Vagina (tissue), 2 donors: ENCODE results near the gene CD6. TPM values are rescaled to one million over a fixed set of nuclear protein-coding genes. Genes with fewer than 3 reads are reported as not detected.
A peak's percentile ranks its signal among the peaks of the same experiment; 100 is the strongest.

ENCODE experiments used
- DNase-seq, 2 donors: peaks; one replicate each; pipeline ENCODE4 v3.0.0-alpha.2; 2017; ENCODE audit errors: extremely low spot score in 2 of 2
- H3K27ac ChIP-seq: fragments of 200-600 bp; sonication (generic); one replicate; pipeline ENCODE4 v1.5.1; 2019
- H3K27me3 ChIP-seq: fragments of 200-600 bp; sonication (generic); one replicate; pipeline ENCODE4 v1.5.1; 2019
- H3K36me3 ChIP-seq, 2 donors: fragments of 200-600 bp; sonication (generic); one replicate each; pipeline ENCODE4 v1.5.1; 2017 to 2019
- H3K4me1 ChIP-seq: fragments of 200-600 bp; sonication (generic); one replicate; pipeline ENCODE4 v1.5.1; 2019
- H3K4me3 ChIP-seq, 2 donors: fragments of 200-600 bp; sonication (generic); 1 replicate in 1 of 2; 2 replicates in 1 of 2; pipeline ENCODE4 v1.5.1; 2016 to 2019
- H3K9me3 ChIP-seq: fragments of 200-600 bp; sonication (generic); one replicate; pipeline ENCODE4 v1.5.1; 2019
- POLR2A ChIP-seq, 2 donors: fragments of 450-650 bp; IDR thresholded peaks; one replicate each; pipeline ENCODE4 v1.6.1; 2017; ENCODE audit warnings: antibody characterized with exemption in 2 of 2, mild to moderate bottlenecking in 2 of 2, moderate library complexity in 2 of 2
- POLR2AphosphoS5 ChIP-seq, 2 donors: sonication (generic); formaldehyde crosslinking; IDR thresholded peaks; one replicate each; pipeline ENCODE4 v1.9.0; 2017; ENCODE audit warnings: antibody characterized with exemption in 2 of 2, mild to moderate bottlenecking in 2 of 2, low read depth in 1 of 2; ENCODE audit not compliant: insufficient read depth in 1 of 2
- intact Hi-C: fragments of 100-400 bp; cut with DNase I; formaldehyde crosslinking; loops from one replicate; pipeline ENCODE4 v1.15.1; 2023
- total RNA-seq: library from RNA; depleted of rRNA; stranded (reverse); fragments of >200 nt; gene quantifications from one replicate; pipeline ENCODE4 v1.2.3, GENCODE V29; 2016
- TF ChIP-seq, protein P1 (sequence below), 3 experiments: fragments of 450-650 bp in 2 of 3; fragments of 200-600 bp in 1 of 3; sonication (generic) in 1 of 3; IDR thresholded peaks; one replicate each; pipeline ENCODE4 v1.5.1; 2017 to 2019; ENCODE audit warnings: antibody characterized with exemption in 3 of 3, mild to moderate bottlenecking in 2 of 3, moderate library complexity in 2 of 3

Gene CD6
- total RNA-seq, 1 donor from 2014 or later, result 3.9 TPM

DNA sequence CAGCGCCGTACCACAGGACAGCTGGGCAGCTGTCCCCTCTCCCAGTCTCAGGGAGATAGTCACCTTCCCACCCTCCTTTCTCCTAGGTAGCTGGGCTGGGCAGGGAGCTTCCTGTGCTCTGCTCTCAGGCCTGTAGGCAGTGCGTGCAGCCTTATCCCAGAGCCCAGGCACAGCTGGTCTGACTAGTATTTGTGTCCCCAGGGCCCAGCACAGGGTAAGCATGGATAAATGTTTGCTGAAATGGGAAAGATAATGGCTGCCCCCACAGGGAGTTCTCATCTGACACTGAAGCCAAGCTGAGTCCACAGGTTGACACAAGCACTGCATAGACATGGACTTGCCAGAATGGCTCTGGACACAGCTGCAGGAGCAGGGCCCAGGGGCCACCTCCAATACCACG lies 29.3 kb upstream of the CD6 start:
- Histone ChIP-seq H3K27me3 (no peaks in the 10 kb centered on the region), H3K27ac (no peak overlapping the region), H3K4me3 (no peak overlapping the region), H3K36me3 (peaks cover 0 to 25% of the 10 kb centered on the region in 2 donors), H3K4me1 (peaks cover 18% of the 10 kb centered on the region), H3K9me3 (no peaks in the 10 kb centered on the region)
- DNase-seq, result no peak
- intact Hi-C loops, result no loop called here
- TF ChIP-seq, protein P1, sequence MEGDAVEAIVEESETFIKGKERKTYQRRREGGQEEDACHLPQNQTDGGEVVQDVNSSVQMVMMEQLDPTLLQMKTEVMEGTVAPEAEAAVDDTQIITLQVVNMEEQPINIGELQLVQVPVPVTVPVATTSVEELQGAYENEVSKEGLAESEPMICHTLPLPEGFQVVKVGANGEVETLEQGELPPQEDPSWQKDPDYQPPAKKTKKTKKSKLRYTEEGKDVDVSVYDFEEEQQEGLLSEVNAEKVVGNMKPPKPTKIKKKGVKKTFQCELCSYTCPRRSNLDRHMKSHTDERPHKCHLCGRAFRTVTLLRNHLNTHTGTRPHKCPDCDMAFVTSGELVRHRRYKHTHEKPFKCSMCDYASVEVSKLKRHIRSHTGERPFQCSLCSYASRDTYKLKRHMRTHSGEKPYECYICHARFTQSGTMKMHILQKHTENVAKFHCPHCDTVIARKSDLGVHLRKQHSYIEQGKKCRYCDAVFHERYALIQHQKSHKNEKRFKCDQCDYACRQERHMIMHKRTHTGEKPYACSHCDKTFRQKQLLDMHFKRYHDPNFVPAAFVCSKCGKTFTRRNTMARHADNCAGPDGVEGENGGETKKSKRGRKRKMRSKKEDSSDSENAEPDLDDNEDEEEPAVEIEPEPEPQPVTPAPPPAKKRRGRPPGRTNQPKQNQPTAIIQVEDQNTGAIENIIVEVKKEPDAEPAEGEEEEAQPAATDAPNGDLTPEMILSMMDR (IDR thresholded peaks at IDR 0.05), result no peak
- no peak for TF ChIP-seq POLR2A (IDR thresholded peaks at IDR 0.05)
- no peak for TF ChIP-seq POLR2AphosphoS5 (IDR thresholded peaks at IDR 0.05; ENCODE audit: insufficient read depth in 1 of 2, low read depth in 1 of 2)

DNA sequence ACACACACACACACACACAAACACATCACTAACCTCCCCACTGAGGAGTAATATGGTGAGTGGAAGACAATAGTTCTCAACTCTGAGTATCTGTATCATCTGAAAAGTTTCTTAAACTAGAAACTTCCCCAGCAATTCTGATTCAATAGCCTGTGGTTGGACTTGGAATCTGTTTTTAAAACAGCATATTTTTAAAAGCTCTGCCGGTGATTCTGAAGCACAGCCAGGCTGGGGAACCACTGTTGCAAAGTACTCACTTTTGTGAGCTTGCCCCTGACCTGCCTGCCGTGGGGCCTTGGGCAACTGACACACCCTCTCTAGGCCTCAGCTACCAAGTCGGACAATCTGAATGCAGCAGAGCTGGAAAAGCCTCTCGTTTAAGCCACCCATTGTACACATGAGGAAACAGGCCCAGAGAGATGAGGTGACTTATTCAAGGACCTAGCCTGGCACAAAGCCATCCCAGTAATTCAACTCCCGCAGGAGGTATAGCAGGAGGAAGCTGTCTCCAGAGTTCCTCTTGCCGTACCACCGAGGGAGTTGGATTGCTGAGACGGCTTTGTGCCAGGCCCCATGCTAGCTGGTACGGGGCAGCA lies 28.4 kb upstream of the CD6 start:
- H3K9me3 ChIP-seq, result no peaks in the 10 kb centered on the region
- no peak for DNase-seq
- intact Hi-C loops, result no loop called here
- no peak overlapping the region for H3K4me3 ChIP-seq
- TF ChIP-seq POLR2AphosphoS5 (IDR thresholded peaks at IDR 0.05; ENCODE audit: insufficient read depth in 1 of 2, low read depth in 1 of 2) (peak in 1 of 2 donors; percentile 41), POLR2A (IDR thresholded peaks at IDR 0.05) (no peak)
- TF ChIP-seq, protein P1 (IDR thresholded peaks at IDR 0.05), result no peak
- H3K36me3 ChIP-seq, result peaks cover 0 to 25% of the 10 kb centered on the region in 2 donors
- peaks cover 18% of the 10 kb centered on the region for H3K4me1 ChIP-seq
- H3K27ac ChIP-seq, result no peak overlapping the region
- no peaks in the 10 kb centered on the region for H3K27me3 ChIP-seq

DNA sequence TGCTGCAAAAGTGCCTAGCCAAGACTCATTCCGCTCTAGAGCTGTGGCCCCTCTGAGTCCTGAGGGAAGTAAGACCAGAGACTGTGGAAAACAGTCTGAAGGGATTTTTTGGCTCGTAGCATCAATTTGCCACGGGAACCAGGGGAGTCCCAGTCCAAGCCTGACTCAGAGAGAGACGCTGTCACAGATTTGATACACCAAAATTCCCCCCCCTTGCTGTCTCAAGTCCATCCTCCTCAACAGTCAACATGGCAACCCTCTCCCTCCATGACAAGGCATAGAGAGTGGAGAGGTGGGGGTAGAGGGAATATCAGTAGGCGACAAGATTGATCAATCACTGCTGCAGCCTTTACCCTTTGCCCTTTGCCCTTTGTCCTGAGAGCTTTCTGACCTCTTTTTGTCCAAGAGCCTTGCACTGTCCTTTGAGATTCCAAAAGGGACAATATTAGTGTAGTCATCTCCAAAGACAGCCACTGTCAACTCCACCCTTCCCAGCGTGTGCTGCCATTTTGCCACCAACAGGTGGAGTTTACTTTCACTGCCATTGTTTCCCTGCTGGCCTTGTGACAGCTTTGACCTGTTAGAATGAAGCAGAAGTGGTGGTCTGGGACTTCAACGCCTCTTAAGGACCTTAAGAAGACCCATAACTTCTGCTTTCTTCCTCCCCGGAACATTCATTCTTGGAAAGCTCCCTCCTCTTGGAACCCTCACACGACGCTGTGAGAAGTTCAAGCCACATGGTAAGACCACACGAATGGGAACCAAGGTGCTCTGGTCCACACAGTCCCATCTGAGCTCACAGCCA lies 26.8 kb upstream of the CD6 start:
- Histone ChIP-seq H3K9me3 (no peaks in the 10 kb centered on the region), H3K4me1 (peaks cover 21% of the 10 kb centered on the region), H3K27me3 (no peaks in the 10 kb centered on the region), H3K4me3 (no peak overlapping the region), H3K27ac (no peak overlapping the region), H3K36me3 (peaks cover 0 to 25% of the 10 kb centered on the region in 2 donors)
- TF ChIP-seq POLR2A (IDR thresholded peaks at IDR 0.05) (no peak), POLR2AphosphoS5 (IDR thresholded peaks at IDR 0.05; ENCODE audit: insufficient read depth in 1 of 2, low read depth in 1 of 2) (no peak)
- TF ChIP-seq, protein P1 (IDR thresholded peaks at IDR 0.05), result no peak
- no peak for DNase-seq
- intact Hi-C loops, result no loop called here

DNA sequence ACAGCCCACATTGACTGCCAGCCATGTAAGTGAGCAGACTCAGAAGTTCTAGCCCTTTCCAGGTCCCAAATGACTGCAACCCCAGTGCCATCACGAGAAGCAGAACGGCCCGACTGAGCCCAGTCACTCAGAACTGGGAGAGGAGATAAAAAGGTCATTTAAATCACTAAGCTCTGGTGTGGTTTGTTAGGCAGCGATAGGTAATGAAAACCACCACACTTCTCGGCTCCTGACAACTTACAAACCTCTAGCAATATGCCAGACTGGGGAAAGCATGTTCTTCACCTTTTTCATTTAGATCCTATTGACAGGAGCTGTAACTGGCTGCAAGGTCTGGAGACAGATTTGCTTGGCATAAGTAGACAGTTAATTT lies 26.2 kb upstream of the CD6 start:
- H3K27me3 ChIP-seq, result no peaks in the 10 kb centered on the region
- H3K4me3 ChIP-seq, result no peak overlapping the region
- intact Hi-C loops, result no loop called here
- no peak overlapping the region for H3K27ac ChIP-seq
- peaks cover 27% of the 10 kb centered on the region for H3K4me1 ChIP-seq
- H3K36me3 ChIP-seq, result peaks cover 0 to 24% of the 10 kb centered on the region in 2 donors
- no peak for TF ChIP-seq POLR2A (IDR thresholded peaks at IDR 0.05)
- no peak for TF ChIP-seq POLR2AphosphoS5 (IDR thresholded peaks at IDR 0.05; ENCODE audit: insufficient read depth in 1 of 2, low read depth in 1 of 2)
- TF ChIP-seq, protein P1 (IDR thresholded peaks at IDR 0.05), result no peak
- DNase-seq, result no peak
- H3K9me3 ChIP-seq, result no peaks in the 10 kb centered on the region
